Activated CD8-positive, alpha-beta memory T cell treated with anti-CD3 and anti-CD28 coated beads, Interleukin-2, amount 50 U/mL, for 1 hour (primary cell): Measurements from ENCODE around the gene CAP2.
"Not testable (repeated sequence)": the region's sequence is repeated elsewhere in the genome, so short reads cannot be mapped to it uniquely, and the experiment has no call there.

Source experiments
- DNase-seq: peaks from one replicate; pipeline ENCODE4 v3.0.0-alpha.2; 2020; ENCODE audit errors: extremely low read depth

The CAP2 gene

GRCh38 chr6:17501982-17502704, 108.7 kb downstream of the CAP2 start:
- no peak for DNase-seq

- no peak for DNase-seq
Measured at GRCh38 chr6:17503051-17503450, 109.7 kb downstream of the CAP2 start.

- DNase-seq = no peak
Measured at GRCh38 chr6:17504005-17504404, 110.6 kb downstream of the CAP2 start.

GRCh38 chr6:17505062-17505476, 111.7 kb downstream of the CAP2 start:
- no peak for DNase-seq

GRCh38 chr6:17505767-17506280, 112.4 kb downstream of the CAP2 start:
- DNase-seq = no peak

- no peak for DNase-seq
Measured at GRCh38 chr6:17506531-17506930, 113.1 kb downstream of the CAP2 start.

- no peak for DNase-seq
Measured at GRCh38 chr6:17506962-17507361, 113.6 kb downstream of the CAP2 start.

- no peak for DNase-seq
Measured at GRCh38 chr6:17511084-17511483, 117.7 kb downstream of the CAP2 start.

- DNase-seq = no peak
Measured at GRCh38 chr6:17511580-17511979, 118.2 kb downstream of the CAP2 start.

GRCh38 chr6:17519120-17519519, 125.7 kb downstream of the CAP2 start:
- DNase-seq = no peak

GRCh38 chr6:17525637-17526036, 132.2 kb downstream of the CAP2 start:
- no peak for DNase-seq

GRCh38 chr6:17527076-17527475, 133.7 kb downstream of the CAP2 start:
- DNase-seq = no peak

- no peak for DNase-seq
Measured at GRCh38 chr6:17530321-17530835, 137.0 kb downstream of the CAP2 start.

GRCh38 chr6:17536586-17536985, 143.2 kb downstream of the CAP2 start:
- DNase-seq = no peak

- no peak for DNase-seq
Measured at GRCh38 chr6:17542243-17542642, 148.8 kb downstream of the CAP2 start.

- not testable (repeated sequence) for DNase-seq
Measured at GRCh38 chr6:17545681-17546080, 152.3 kb downstream of the CAP2 start.

GRCh38 chr6:17551383-17551958, 158.1 kb downstream of the CAP2 start:
- no peak for DNase-seq

- DNase-seq = no peak
Measured at GRCh38 chr6:17552861-17553260, 159.5 kb downstream of the CAP2 start.

GRCh38 chr6:17556014-17556413, 162.6 kb downstream of the CAP2 start:
- DNase-seq = no peak

- DNase-seq = no peak
Measured at GRCh38 chr6:17562636-17563035, 169.2 kb downstream of the CAP2 start.

- DNase-seq = no peak
Measured at GRCh38 chr6:17565399-17565798, 172.0 kb downstream of the CAP2 start.

GRCh38 chr6:17574866-17575560, 181.6 kb downstream of the CAP2 start:
- DNase-seq = no peak

- DNase-seq = no peak
Measured at GRCh38 chr6:17577059-17577458, 183.7 kb downstream of the CAP2 start.
